GM18511 (cell line): Measurements from ENCODE around the gene ZBTB5.
"Not testable (repeated sequence)": the region's sequence is repeated elsewhere in the genome, so short reads cannot be mapped to it uniquely, and the experiment has no call there.

Experiments
- ATAC-seq: cut with Tn5 transposase; IDR thresholded peaks from one replicate; pipeline ENCODE4 v1.9.1; 2021; ENCODE audit warnings: mild to moderate bottlenecking, moderate library complexity; ENCODE audit not compliant: unreplicated experiment

The ZBTB5 gene

GRCh38 chr9:37407468-37407867 is 57.8 kb downstream of the ZBTB5 start:
- no peak for ATAC-seq

DNA sequence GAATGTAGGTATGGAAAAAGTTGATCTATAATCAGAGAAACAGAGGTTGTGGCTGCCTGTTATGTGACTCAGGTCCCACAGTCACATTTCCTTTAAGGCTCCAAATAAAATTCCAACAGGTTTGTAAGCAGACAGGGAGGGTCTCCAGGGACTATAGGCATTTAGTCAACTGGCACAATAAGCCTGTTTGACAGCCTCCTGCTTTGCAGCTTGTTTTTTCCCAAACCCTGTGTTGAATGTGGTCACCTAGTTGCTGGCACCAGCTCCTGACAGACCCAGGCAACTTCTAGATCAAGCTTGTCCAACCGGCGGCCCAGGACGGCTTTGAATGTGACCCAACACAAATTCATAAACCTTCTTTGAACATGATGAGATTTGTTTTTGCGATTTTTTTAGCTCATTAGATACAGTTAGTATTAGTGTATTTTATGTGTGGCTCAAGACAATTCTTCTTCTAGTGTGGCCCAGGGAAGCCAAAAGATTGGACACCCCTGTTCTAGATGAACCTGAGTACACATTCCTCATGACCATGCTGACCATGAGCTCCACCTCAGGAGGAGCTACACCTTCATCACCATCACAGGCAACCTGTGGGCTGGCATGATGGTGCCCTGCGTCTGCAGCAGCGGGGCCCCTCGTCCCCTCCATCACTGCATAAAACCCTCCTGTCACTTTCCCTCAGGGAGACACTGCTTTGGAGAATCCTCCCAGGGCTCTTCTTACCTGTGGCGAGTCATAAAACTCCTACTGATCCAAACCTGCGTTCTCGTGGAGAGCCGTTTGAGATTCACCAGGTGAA is 58.4 kb downstream of the ZBTB5 start:
- ATAC-seq: no peak

DNA sequence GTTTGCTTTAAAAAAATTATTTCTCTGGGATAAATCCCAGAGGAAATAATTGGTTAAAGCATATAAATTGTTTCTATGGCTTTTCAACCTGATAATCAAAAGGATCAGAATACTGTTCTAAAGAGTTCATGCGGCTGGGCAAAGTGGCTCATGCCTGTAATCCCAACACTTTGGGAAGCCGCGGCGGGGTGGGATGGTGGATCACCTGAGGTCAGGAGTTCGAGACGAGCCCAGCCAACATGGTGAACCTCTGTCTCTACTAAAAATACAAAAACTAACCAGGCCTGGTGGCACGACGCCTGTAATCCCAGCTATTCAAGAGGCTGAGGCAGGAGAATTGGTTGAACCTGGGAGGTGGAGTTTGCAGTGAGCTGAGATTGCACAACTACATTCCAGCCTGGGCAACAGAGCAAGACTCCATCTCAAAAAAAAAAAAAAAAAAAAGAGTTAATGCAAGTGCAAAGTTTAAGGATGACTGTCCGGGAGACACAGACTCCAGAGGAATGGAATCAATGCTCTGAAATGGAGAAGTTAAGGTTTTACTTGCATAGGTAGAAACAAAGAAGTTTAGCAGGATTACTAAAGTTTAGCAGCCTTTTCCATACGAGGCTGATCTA is 59.4 kb downstream of the ZBTB5 start:
- ATAC-seq: no peak

DNA sequence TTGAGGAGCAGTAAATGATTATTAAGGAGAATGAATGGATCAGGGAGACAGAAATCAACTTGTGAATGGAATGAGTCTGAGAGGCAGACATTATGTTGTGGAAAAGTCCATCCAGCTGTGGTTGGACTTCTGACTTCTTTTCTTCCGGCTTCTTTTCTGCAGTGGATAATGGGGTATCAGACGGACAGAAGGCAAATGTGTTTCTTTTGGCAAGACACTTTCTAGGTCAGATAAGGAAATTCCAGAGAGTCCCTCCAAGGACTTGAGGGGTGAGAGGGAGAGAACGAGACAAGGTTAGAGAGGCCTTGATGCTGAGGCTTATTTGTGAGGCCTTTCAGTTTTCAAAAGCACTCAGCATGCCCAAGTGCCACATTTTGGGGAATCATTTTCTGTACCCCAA is 59.9 kb downstream of the ZBTB5 start:
- ATAC-seq: no peak

- ATAC-seq: no peak
Measured at GRCh38 chr9:37404590-37404989, 60.7 kb downstream of the ZBTB5 start.

GRCh38 chr9:37399336-37399735 is 65.9 kb downstream of the ZBTB5 start:
- no peak for ATAC-seq

DNA sequence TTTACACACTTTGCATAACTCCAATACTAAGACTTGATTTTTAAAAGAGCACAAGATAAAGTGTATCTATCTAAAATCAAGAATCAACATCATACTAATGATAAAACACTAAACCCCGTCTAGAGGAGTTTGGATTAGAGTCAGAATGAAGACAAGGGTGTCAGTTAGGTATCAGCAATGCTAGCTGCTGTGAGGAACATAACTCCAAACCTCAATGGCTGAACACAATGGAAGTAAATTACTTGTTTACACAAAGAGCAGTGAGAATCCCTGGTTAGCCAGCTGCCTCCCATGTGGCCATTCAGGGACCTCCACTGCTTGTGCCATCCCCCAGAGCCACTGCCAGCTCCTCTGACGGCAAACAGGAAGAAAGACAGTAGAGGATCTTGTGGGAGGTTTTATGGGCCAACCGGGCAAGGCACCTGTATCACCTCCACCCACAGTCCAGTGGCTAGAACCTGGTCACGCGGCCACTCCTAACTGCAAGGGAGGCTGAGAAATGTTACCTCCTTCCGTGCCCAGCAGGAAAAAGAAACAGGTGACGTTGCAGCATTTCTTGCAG is 66.7 kb downstream of the ZBTB5 start:
- ATAC-seq: no peak

GRCh38 chr9:37397948-37398347 is 67.3 kb downstream of the ZBTB5 start:
- ATAC-seq: not testable (repeated sequence)

GRCh38 chr9:37395663-37396062 is 69.6 kb downstream of the ZBTB5 start:
- no peak for ATAC-seq

GRCh38 chr9:37395229-37395628 is 70.0 kb downstream of the ZBTB5 start:
- no peak for ATAC-seq

DNA sequence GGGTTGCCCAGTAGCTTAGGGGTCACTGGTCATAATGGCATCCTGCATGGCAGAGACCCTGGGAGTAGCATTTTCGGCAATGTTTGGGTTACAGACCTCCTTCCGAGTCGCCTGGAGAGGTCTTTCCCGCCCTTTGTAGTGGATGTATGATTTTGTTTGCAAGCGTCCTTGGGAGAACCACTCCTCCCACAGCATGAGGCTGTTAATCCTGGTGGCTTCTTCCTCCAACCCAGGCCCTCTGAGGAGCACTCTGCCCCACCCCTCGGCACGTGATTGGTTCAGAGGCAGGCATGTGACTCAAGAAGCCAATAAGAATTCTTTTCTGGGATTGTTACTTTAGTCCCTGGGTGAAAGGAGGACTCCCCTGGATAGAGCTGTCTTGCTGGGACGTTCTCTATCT is 73.0 kb downstream of the ZBTB5 start:
- ATAC-seq: no peak

DNA sequence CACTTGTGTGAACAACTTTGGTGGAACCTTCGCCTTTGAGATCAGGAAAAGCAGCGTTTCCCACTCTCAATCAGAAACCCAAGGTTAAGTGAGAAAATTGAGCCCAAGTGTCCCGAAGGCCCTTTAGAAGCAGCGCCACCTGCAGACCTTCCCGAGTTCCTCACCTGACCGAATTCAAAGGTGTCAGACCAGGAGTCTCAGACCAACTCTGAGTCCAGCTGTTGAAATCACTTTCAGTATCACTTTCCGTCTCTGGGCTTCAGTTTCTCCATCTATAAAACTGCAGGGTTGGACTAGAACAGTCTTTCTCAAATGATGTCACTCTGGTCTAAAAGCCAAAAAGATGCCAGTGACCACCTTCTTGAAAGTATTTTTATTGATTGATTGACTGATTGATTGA is 74.5 kb downstream of the ZBTB5 start:
- ATAC-seq: peak; percentile 97
